ENCODE measurements around the gene CCDC134. TPM values are rescaled to one million over a fixed set of nuclear protein-coding genes. Genes with fewer than 3 reads are reported as not detected.

CCDC134 gene
- total RNA-seq, 2 experiments from 2014 or later, result 21.0 to 21.6 TPM

DNA sequence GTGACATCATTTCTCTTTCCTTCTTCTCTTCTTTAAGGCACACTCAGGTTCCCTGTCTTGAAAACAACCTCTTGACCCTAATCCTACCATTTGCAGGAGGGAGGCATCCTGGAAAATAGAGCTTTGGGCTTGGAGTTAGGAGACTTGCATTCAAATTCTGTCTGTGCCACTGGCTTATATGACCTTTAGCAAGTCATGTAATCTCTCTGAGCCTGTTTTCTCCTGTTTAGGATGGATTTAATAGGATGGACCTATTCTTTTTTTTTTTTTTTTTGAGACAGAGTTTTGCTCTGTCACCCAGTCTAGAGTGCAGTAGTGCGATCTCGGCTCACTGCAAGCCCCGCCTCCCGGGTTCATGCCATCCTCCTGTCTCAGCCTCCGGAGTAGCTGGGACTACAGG, 25.1 kb upstream of the CCDC134 start:
- H3K4me1 Mint-ChIP-seq, result peaks cover 18% of the 10 kb centered on the region
- no peaks in the 10 kb centered on the region for H3K27me3 Mint-ChIP-seq
- no peak for DNase-seq
- H3K9me3 Mint-ChIP-seq, result no peaks in the 10 kb centered on the region
- ChIA-PET POLR2A (no interaction called here), CTCF (interaction anchor here (1.3 to 2.9 kb wide), 3 partner anchors 8 to 25 kb away, joined by 3 to 13 read pairs (median 5); partner anchors contain the start of gene CCDC134)
- no peak overlapping the region for H3K4me3 Mint-ChIP-seq
- no peak overlapping the region for H3K27ac Mint-ChIP-seq
- H3K36me3 Mint-ChIP-seq (ENCODE audit: low read depth), result no peaks in the 10 kb centered on the region

DNA sequence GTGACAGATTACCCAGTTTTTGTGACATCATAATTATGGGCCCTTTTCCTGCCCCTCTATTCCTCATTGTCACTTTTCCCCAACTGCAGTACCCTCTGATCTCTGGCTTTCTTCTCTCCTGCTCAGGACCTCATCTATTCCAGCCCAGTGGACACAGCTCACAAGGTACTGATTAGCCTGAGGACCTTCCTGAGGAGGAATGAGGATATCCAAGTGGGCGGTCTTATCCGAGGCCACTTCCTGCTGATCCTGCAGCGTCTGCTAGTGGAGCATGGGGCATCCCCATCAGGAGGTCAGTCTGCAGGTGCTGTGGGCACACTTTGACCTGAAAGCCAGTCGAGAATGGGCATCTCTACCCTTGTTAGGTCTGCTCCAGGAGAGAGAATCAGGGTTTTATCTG, 24.5 kb upstream of the CCDC134 start:
- CTCF ChIA-PET, result interaction anchor here (2.9 kb wide), 1 partner anchor 9 kb away, joined by 13 read pairs; no protein-coding TSS in a partner anchor
- DNase-seq, result no peak
- H3K27me3 Mint-ChIP-seq, result no peaks in the 10 kb centered on the region
- no peak overlapping the region for H3K27ac Mint-ChIP-seq
- H3K36me3 Mint-ChIP-seq (ENCODE audit: low read depth), result no peaks in the 10 kb centered on the region
- H3K4me3 Mint-ChIP-seq, result no peak overlapping the region
- H3K4me1 Mint-ChIP-seq, result peaks cover 24% of the 10 kb centered on the region
- H3K9me3 Mint-ChIP-seq, result no peaks in the 10 kb centered on the region
- POLR2A ChIA-PET, result no interaction called here

DNA sequence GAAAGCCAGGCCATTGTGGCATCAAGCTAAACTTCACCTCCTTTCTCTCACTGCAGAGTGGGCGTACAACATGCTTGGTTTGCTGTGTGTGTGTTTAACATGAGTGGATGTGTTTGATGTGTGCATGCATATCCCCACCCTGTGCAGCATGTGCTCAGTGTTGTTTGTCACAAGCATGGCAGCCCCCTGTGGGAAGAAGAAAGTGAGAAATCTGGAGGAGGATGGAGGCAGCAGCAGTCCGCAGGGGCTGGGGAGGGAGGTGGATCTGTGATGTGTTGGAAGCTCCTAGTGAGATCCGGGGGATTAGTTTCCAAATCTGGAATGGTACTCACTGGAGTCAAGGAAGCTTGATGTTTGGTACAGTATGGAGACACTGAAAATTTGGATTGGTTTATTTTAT, 24.1 kb upstream of the CCDC134 start:
- Mint-ChIP-seq H3K27ac (no peak overlapping the region), H3K9me3 (no peaks in the 10 kb centered on the region), H3K4me3 (no peak overlapping the region), H3K27me3 (no peaks in the 10 kb centered on the region), H3K36me3 (ENCODE audit: low read depth) (no peaks in the 10 kb centered on the region), H3K4me1 (peaks cover 26% of the 10 kb centered on the region)
- no peak for DNase-seq
- ChIA-PET POLR2A (no interaction called here), CTCF (interaction anchor here (1.0 to 2.9 kb wide), 3 partner anchors 9 to 25 kb away, joined by 3 to 13 read pairs (median 3); no protein-coding TSS in a partner anchor)

DNA sequence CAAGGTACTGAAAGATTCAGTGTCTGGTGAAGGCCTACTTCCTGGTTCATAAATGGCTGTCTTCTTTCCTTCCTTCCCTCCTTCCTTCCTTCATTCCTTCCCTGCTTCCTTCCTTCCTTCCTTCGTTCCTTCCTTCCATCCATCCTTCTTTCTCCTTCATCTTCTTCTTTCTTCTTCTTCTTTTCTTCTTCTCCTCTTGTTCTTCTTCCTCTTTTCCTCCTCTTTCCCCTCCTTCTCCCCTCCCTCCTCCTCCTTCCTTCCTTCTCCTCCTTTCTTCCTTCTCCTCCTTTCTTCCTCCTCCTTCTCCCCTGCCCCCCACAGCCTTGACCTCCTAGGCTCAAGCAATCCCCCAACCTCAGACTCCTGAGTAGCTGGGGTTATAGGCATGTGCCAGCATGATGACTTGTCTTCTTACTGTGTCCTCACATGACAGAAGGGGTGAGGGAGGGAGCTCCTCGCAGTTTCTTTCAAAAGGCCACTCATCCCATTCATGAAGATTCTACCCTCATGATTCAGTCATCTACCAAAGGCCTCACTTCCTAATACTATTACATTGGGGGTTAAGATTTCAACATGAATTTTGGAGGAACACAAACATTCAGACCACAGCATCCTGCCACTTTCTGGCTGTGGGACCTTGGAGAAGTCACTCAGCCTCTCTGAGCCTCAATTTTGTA, 22.6 kb upstream of the CCDC134 start:
- peaks cover 4% of the 10 kb centered on the region for H3K36me3 Mint-ChIP-seq (ENCODE audit: low read depth)
- DNase-seq, result no peak
- H3K27ac Mint-ChIP-seq, result peak overlapping the region; percentile 7
- ChIA-PET CTCF (interaction anchor here (0.6 to 6.1 kb wide), 4 partner anchors 11 to 47 kb away, joined by 3 to 38 read pairs (median 8); partner anchors contain the start of gene CCDC134), POLR2A (no interaction called here)
- H3K27me3 Mint-ChIP-seq, result no peaks in the 10 kb centered on the region
- H3K4me3 Mint-ChIP-seq, result no peak overlapping the region
- H3K9me3 Mint-ChIP-seq, result no peaks in the 10 kb centered on the region
- H3K4me1 Mint-ChIP-seq, result peaks cover 38% of the 10 kb centered on the region

DNA sequence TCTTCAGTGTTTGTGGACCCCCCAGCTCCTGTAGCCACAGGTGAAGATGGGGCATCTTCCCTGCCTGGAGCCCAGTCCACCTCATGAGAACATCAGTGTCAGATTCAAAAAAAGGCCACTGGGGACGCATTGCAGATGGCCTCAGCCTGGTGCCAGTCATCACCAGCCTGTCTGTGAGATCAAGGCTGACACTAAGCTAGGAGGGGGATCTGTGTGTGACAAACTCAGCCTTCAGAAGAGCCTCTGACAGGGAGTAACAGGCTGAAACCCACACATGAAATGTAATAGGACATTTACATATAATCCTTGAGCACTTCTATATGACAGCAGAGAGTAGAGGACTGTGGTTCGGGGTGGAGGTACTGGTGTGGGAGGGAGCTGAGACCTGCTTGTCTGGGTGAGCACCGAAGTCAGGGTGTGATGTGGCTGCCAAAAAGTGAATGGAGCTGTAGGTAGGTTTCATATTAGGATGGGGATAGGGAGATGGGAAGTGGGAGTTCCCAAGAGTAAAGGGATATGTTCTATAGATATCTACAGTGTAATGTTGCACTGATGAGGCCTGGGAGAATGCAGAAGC, 20.5 kb upstream of the CCDC134 start:
- no peak for DNase-seq
- POLR2A ChIA-PET, result interaction anchor here (4.1 kb wide), 1 partner anchor 20 kb away, joined by 39 read pairs; the partner anchor contains the start of gene CCDC134
- H3K9me3 Mint-ChIP-seq, result no peaks in the 10 kb centered on the region
- H3K27ac Mint-ChIP-seq, result peak overlapping the region; percentile 97
- H3K27me3 Mint-ChIP-seq, result no peaks in the 10 kb centered on the region
- H3K36me3 Mint-ChIP-seq (ENCODE audit: low read depth), result peaks cover 9% of the 10 kb centered on the region
- CTCF ChIA-PET, result interaction anchor here (1.1 to 6.1 kb wide), 13 partner anchors 7 to 203 kb away, joined by 3 to 38 read pairs (median 5); partner anchors contain the start of gene CCDC134
- peaks cover 46% of the 10 kb centered on the region for H3K4me1 Mint-ChIP-seq
- H3K4me3 Mint-ChIP-seq, result peak overlapping the region; percentile 12

DNA sequence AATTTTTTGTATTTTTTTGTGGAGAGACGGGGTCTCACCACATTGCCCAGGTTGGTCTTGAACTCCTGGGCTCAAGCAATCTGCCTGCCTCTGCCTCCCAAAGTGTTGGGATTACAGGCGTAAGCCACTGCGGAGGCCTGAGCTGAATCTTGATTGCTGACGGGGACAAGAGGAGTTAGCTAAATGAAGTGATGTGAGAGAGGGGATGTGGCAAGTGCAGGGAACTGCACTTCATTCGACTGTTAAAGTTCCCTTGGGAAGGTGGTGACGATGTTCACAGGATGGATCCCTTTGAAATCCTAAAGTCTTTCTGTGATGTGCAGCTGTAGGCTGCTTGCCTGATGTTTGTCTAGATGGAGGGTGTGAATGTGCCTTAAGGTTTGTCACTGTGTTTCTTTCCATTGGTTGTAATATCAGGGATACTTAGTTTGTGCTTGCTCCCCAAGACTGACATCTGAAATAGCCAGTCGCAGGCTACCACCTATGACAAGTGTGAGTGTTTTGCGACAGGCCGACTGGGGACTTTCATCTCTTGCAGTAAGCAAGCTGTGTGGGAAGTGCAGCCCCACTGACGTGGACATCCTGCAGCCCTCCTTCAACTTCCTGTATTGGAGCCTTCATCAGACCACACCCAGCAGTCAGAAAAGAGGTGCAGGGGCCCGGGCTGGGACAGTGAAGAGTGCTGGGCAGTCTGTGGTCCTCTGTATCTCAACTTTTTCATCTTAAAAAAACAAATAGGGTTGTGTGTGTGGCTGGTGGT, 19.6 kb upstream of the CCDC134 start:
- peaks cover 9% of the 10 kb centered on the region for H3K36me3 Mint-ChIP-seq (ENCODE audit: low read depth)
- ChIA-PET CTCF (interaction anchor here (0.9 to 6.1 kb wide), 13 partner anchors 8 to 378 kb away, joined by 3 to 38 read pairs (median 6); partner anchors contain the start of gene CCDC134), POLR2A (interaction anchor here (0.6 to 4.1 kb wide), 3 partner anchors 20 to 82 kb away, joined by 3 to 39 read pairs (median 6); partner anchors contain the start of genes CCDC134 and MEI1)
- H3K4me1 Mint-ChIP-seq, result peaks cover 46% of the 10 kb centered on the region
- H3K4me3 Mint-ChIP-seq, result peak overlapping the region; percentile 78
- peak overlapping the region; percentile 97 for H3K27ac Mint-ChIP-seq
- no peaks in the 10 kb centered on the region for H3K9me3 Mint-ChIP-seq
- peak; percentile 97 for DNase-seq
- H3K27me3 Mint-ChIP-seq, result no peaks in the 10 kb centered on the region

DNA sequence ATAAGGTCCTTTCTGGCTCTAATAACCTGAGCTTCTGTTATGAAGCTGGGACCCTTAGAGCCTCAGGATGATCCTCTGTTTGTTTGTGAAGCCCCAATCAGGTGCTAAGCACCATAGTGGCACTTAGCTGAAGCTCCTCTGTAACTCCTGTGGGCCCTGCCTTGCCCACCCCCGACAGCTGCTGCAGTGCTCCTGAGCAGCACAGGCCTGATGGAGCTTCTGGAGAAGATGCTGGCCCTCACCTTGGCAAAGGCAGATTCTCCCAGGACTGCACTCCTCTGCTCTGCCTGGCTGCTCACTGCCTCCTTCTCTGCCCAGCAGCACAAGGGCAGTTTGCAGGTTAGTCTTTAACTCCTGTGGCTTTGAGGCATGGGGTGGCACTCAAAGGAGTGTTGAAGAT, 19.0 kb upstream of the CCDC134 start:
- Mint-ChIP-seq H3K36me3 (ENCODE audit: low read depth) (peaks cover 11% of the 10 kb centered on the region), H3K9me3 (no peaks in the 10 kb centered on the region), H3K4me1 (peaks cover 48% of the 10 kb centered on the region), H3K27me3 (no peaks in the 10 kb centered on the region), H3K4me3 (peak overlapping the region; percentile 78), H3K27ac (peak overlapping the region; percentile 97)
- CTCF ChIA-PET, result interaction anchor here (0.9 to 6.1 kb wide), 13 partner anchors 9 to 378 kb away, joined by 3 to 38 read pairs (median 5); partner anchors contain the start of gene CCDC134
- DNase-seq, result no peak
- POLR2A ChIA-PET, result interaction anchor here (0.6 to 4.1 kb wide), 3 partner anchors 19 to 83 kb away, joined by 3 to 39 read pairs (median 6); partner anchors contain the start of genes CCDC134 and MEI1

DNA sequence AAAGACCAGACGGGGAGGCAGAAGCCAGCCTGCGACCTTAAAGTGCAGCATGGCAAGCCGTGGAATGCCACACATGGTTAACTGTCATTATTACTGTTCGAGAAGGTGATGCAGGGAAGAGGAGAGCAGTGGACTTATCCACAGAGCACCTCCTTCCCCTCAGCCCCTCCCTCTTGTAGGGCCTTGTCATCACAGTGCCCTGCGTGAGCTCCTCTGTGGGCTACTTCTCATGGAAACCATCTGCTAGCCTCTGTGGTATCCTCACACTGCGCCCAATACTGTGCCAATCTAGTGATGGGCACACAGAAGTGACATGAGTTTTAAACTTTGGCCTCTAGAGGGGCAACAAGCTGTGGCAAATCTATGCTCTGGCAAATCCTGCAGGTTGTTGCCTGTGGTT, 18.2 kb upstream of the CCDC134 start:
- peaks cover 56% of the 10 kb centered on the region for H3K4me1 Mint-ChIP-seq
- H3K27ac Mint-ChIP-seq, result peak overlapping the region; percentile 97
- peak overlapping the region; percentile 78 for H3K4me3 Mint-ChIP-seq
- no peaks in the 10 kb centered on the region for H3K27me3 Mint-ChIP-seq
- POLR2A ChIA-PET, result interaction anchor here (4.1 kb wide), 1 partner anchor 18 kb away, joined by 39 read pairs; the partner anchor contains the start of gene CCDC134
- CTCF ChIA-PET, result interaction anchor here (0.7 to 6.1 kb wide), 8 partner anchors 9 to 143 kb away, joined by 3 to 38 read pairs (median 6); partner anchors contain the start of gene CCDC134
- H3K36me3 Mint-ChIP-seq (ENCODE audit: low read depth), result peaks cover 17% of the 10 kb centered on the region
- H3K9me3 Mint-ChIP-seq, result no peaks in the 10 kb centered on the region
- peak; percentile 46 for DNase-seq

DNA sequence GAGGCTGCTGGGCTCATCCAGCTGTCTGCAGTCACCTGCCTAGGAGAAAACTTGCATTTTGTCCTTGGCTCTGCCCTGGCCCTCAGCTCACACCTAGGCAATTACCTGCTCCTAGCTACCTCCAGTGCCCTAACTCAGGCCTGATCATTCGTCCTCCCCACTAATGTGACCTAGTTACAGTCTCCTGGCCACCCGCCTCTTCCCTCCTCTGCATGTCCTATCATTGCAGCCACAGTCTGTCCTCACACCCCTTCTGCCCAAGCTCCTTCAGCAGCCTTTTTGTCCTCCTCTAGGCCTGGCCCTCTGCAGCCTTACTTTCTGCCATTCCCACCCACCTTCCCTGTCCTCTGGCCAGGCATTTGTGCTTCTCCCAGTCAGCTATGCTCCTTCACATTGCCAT, 17.7 kb upstream of the CCDC134 start:
- no peak for DNase-seq
- CTCF ChIA-PET, result interaction anchor here (0.7 to 6.1 kb wide), 7 partner anchors 8 to 143 kb away, joined by 3 to 38 read pairs (median 7); partner anchors contain the start of gene CCDC134
- H3K4me1 Mint-ChIP-seq, result peaks cover 58% of the 10 kb centered on the region
- H3K27ac Mint-ChIP-seq, result peak overlapping the region; percentile 97
- H3K9me3 Mint-ChIP-seq, result no peaks in the 10 kb centered on the region
- POLR2A ChIA-PET, result interaction anchor here (4.1 kb wide), 1 partner anchor 18 kb away, joined by 39 read pairs; the partner anchor contains the start of gene CCDC134
- no peaks in the 10 kb centered on the region for H3K27me3 Mint-ChIP-seq
- peak overlapping the region; percentile 78 for H3K4me3 Mint-ChIP-seq
- H3K36me3 Mint-ChIP-seq (ENCODE audit: low read depth), result peaks cover 17% of the 10 kb centered on the region

DNA sequence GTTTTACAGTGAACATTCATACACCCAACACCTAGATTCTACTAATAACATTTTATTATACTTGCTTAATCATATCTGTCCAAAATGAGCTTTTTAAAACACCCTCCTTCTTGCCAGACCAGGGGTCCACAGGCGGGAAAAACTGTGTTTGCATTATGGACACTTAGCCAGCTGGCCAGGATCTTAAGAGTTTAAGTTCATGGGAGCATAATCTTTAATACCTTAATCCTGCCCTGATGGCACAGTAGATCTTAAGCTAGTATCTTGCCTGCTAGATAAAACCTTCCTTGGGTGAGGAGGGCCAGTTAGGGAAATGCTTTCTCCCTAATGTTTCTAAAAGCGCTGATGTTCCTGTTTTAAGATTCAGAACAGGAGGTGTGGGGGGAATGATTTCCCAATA, 13.1 kb upstream of the CCDC134 start:
- H3K27ac Mint-ChIP-seq, result no peak overlapping the region
- H3K36me3 Mint-ChIP-seq (ENCODE audit: low read depth), result peaks cover 45% of the 10 kb centered on the region
- no peaks in the 10 kb centered on the region for H3K27me3 Mint-ChIP-seq
- POLR2A ChIA-PET, result interaction anchor here (1.7 kb wide), 1 partner anchor 13 kb away, joined by 10 read pairs; the partner anchor contains the start of gene CCDC134
- no peak overlapping the region for H3K4me3 Mint-ChIP-seq
- peaks cover 40% of the 10 kb centered on the region for H3K4me1 Mint-ChIP-seq
- CTCF ChIA-PET, result interaction anchor here (0.8 to 5.9 kb wide), 4 partner anchors 10 to 137 kb away, joined by 3 to 25 read pairs (median 3); partner anchors contain the start of gene CCDC134
- DNase-seq, result no peak
- H3K9me3 Mint-ChIP-seq, result no peaks in the 10 kb centered on the region

DNA sequence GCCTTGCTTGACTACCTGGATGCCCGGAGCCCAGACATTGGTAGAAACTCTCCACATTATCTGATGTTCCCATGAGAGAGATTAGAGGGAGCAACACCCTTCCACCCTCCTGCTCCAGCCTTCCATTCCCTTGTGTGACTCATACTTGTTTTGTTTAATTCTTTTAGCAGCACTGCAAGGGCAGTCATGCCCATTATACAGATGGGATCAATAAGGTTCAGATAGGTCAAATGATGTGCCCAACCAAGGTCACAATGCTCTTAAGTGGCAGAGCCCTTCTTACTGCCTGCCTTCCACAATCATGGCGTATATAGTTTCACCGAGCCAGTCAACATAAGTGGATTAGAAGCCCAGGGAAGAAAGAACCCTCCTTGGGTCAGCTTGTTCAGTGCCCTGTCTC, 6.6 kb upstream of the CCDC134 start:
- Mint-ChIP-seq H3K27ac (no peak overlapping the region), H3K27me3 (no peaks in the 10 kb centered on the region), H3K9me3 (no peaks in the 10 kb centered on the region), H3K4me3 (no peak overlapping the region), H3K4me1 (peaks cover 3% of the 10 kb centered on the region), H3K36me3 (ENCODE audit: low read depth) (peaks cover 50% of the 10 kb centered on the region)
- ChIA-PET POLR2A (no interaction called here), CTCF (interaction anchor here (0.6 to 4.1 kb wide), 2 partner anchors 12 to 82 kb away, joined by 3 to 19 read pairs; no protein-coding TSS in a partner anchor)
- DNase-seq, result no peak

DNA sequence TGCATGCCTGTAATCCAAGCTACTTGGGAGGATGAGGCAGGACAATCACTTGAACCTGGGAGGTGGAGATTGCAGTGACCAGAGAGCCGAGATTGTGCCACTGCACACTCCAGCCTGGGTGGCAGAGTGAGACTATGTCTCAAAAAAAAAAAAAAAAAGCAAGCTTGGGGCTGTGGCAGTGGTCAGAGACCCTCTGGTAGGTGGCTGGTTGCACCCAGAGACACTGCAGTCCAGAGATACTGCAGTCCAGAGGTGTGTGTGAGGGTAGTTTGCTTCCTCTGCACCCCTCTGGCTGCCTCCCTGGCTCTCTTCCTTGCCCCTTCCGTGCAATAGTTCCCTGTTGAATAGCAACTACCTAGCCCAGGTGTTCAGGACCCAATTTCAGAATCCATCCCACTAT, 1.7 kb upstream of the CCDC134 start:
- CTCF ChIA-PET, result interaction anchor here (0.5 to 4.1 kb wide), 10 partner anchors 10 to 142 kb away, joined by 3 to 38 read pairs (median 8); no protein-coding TSS in a partner anchor
- Mint-ChIP-seq H3K4me1 (peaks cover 32% of the 10 kb centered on the region), H3K36me3 (ENCODE audit: low read depth) (peaks cover 24% of the 10 kb centered on the region), H3K27ac (peak overlapping the region; percentile 98), H3K9me3 (no peaks in the 10 kb centered on the region), H3K4me3 (peak overlapping the region; percentile 99), H3K27me3 (no peaks in the 10 kb centered on the region)
- DNase-seq, result no peak
- POLR2A ChIA-PET, result no interaction called here
